Measurements from ENCODE around the gene CCDC97.

CCDC97 gene

GRCh38 chr19:41310033-41310831, at the start of gene CCDC97:
Gene CCDC97, plus strand, starts transcription at chr19:41310172. Its CDS starts 139 bp downstream, at chr19:41310311.
- Histone ChIP-seq H3K9me3 (ENCODE audit: control insufficient read depth, insufficient read depth, low read length) (no peaks in the 10 kb centered on the region), H3K4me1 (ENCODE audit: insufficient read depth, low read length) (peaks cover 8% of the 10 kb centered on the region; the same call in 1 of the 2 replicates), H3K9ac (ENCODE audit: low read depth, low read length) (peak within 1 kb of the TSS; percentile 67), H3K36me3 (ENCODE audit: insufficient read depth, low read length) (peaks cover 8% of the 10 kb centered on the region; the same call in 1 of the 2 replicates)

- no peaks in the 10 kb centered on the region; the same call in 1 of the 2 replicates for H3K9me3 ChIP-seq (ENCODE audit: control insufficient read depth, insufficient read depth, low read length)
- peaks cover 3% of the 10 kb centered on the region for H3K4me1 ChIP-seq (ENCODE audit: insufficient read depth, low read length)
- peak overlapping the region; percentile 89 for H3K9ac ChIP-seq (ENCODE audit: low read depth, low read length)
- H3K36me3 ChIP-seq (ENCODE audit: insufficient read depth, low read length), result peaks cover 30% of the 10 kb centered on the region
These were observed 48.3 kb upstream of the CCDC97 start for GRCh38 chr19:41261474-41262190.

GRCh38 chr19:41263042-41263849, 46.7 kb upstream of the CCDC97 start:
- H3K9ac ChIP-seq (ENCODE audit: low read depth, low read length), result peak overlapping the region; percentile 89
- H3K9me3 ChIP-seq (ENCODE audit: control insufficient read depth, insufficient read depth, low read length), result no peaks in the 10 kb centered on the region; the same call in 1 of the 2 replicates
- peaks cover 31% of the 10 kb centered on the region for H3K36me3 ChIP-seq (ENCODE audit: insufficient read depth, low read length)
- H3K4me1 ChIP-seq (ENCODE audit: insufficient read depth, low read length), result peaks cover 8% of the 10 kb centered on the region

- Histone ChIP-seq H3K36me3 (ENCODE audit: insufficient read depth, low read length) (peaks cover 31% of the 10 kb centered on the region), H3K4me1 (ENCODE audit: insufficient read depth, low read length) (peaks cover 8% of the 10 kb centered on the region), H3K9me3 (ENCODE audit: control insufficient read depth, insufficient read depth, low read length) (no peaks in the 10 kb centered on the region; the same call in 1 of the 2 replicates), H3K9ac (ENCODE audit: low read depth, low read length) (peak within 1 kb of the TSS; percentile 89)
These were observed 46.0 kb upstream of the CCDC97 start, which contains the start of gene HNRNPUL1 for GRCh38 chr19:41263850-41264580. Gene HNRNPUL1, plus strand, starts transcription at chr19:41264372. Its CDS starts 132 bp downstream, at chr19:41264504.

GRCh38 chr19:41264581-41265394, 45.2 kb upstream of the CCDC97 start:
- Histone ChIP-seq H3K4me1 (ENCODE audit: insufficient read depth, low read length) (peaks cover 8% of the 10 kb centered on the region), H3K36me3 (ENCODE audit: insufficient read depth, low read length) (peaks cover 34% of the 10 kb centered on the region), H3K9ac (ENCODE audit: low read depth, low read length) (peak overlapping the region; percentile 85), H3K9me3 (ENCODE audit: control insufficient read depth, insufficient read depth, low read length) (no peaks in the 10 kb centered on the region; the same call in 1 of the 2 replicates)

GRCh38 chr19:41265395-41266153, 44.4 kb upstream of the CCDC97 start:
- Histone ChIP-seq H3K36me3 (ENCODE audit: insufficient read depth, low read length) (peaks cover 36% of the 10 kb centered on the region), H3K4me1 (ENCODE audit: insufficient read depth, low read length) (peaks cover 8% of the 10 kb centered on the region), H3K9ac (ENCODE audit: low read depth, low read length) (peak overlapping the region; percentile 85), H3K9me3 (ENCODE audit: control insufficient read depth, insufficient read depth, low read length) (no peaks in the 10 kb centered on the region; the same call in 1 of the 2 replicates)

GRCh38 chr19:41269055-41269454, 40.9 kb upstream of the CCDC97 start:
- peaks cover 8% of the 10 kb centered on the region for H3K4me1 ChIP-seq (ENCODE audit: insufficient read depth, low read length)
- H3K9me3 ChIP-seq (ENCODE audit: control insufficient read depth, insufficient read depth, low read length), result no peaks in the 10 kb centered on the region; the same call in 1 of the 2 replicates
- H3K36me3 ChIP-seq (ENCODE audit: insufficient read depth, low read length), result peaks cover 70% of the 10 kb centered on the region

GRCh38 chr19:41269571-41269970, 40.4 kb upstream of the CCDC97 start:
- no peak overlapping the region for H3K9ac ChIP-seq (ENCODE audit: low read depth, low read length)
- no peaks in the 10 kb centered on the region; the same call in 1 of the 2 replicates for H3K9me3 ChIP-seq (ENCODE audit: control insufficient read depth, insufficient read depth, low read length)
- peaks cover 75% of the 10 kb centered on the region for H3K36me3 ChIP-seq (ENCODE audit: insufficient read depth, low read length)
- peaks cover 8% of the 10 kb centered on the region for H3K4me1 ChIP-seq (ENCODE audit: insufficient read depth, low read length)

More at GRCh38 chr19:41269055-41269454, 40.9 kb upstream of the CCDC97 start:
- no peak overlapping the region for H3K9ac ChIP-seq (ENCODE audit: low read depth, low read length)

GRCh38 chr19:41273076-41273475, 36.9 kb upstream of the CCDC97 start:
- no peaks in the 10 kb centered on the region for H3K9me3 ChIP-seq (ENCODE audit: control insufficient read depth, insufficient read depth, low read length)
- H3K36me3 ChIP-seq (ENCODE audit: insufficient read depth, low read length), result peaks cover 88% of the 10 kb centered on the region
- no peak overlapping the region for H3K9ac ChIP-seq (ENCODE audit: low read depth, low read length)
- no peaks in the 10 kb centered on the region for H3K4me1 ChIP-seq (ENCODE audit: insufficient read depth, low read length)

GRCh38 chr19:41274802-41275201, 35.2 kb upstream of the CCDC97 start:
- Histone ChIP-seq H3K9me3 (ENCODE audit: control insufficient read depth, insufficient read depth, low read length) (no peaks in the 10 kb centered on the region), H3K4me1 (ENCODE audit: insufficient read depth, low read length) (no peaks in the 10 kb centered on the region), H3K9ac (ENCODE audit: low read depth, low read length) (no peak overlapping the region), H3K36me3 (ENCODE audit: insufficient read depth, low read length) (peaks cover 84% of the 10 kb centered on the region)

GRCh38 chr19:41276231-41276630, 33.7 kb upstream of the CCDC97 start:
- Histone ChIP-seq H3K4me1 (ENCODE audit: insufficient read depth, low read length) (no peaks in the 10 kb centered on the region), H3K9ac (ENCODE audit: low read depth, low read length) (no peak overlapping the region), H3K36me3 (ENCODE audit: insufficient read depth, low read length) (peaks cover 86% of the 10 kb centered on the region), H3K9me3 (ENCODE audit: control insufficient read depth, insufficient read depth, low read length) (no peaks in the 10 kb centered on the region)

- Histone ChIP-seq H3K4me1 (ENCODE audit: insufficient read depth, low read length) (no peaks in the 10 kb centered on the region), H3K9me3 (ENCODE audit: control insufficient read depth, insufficient read depth, low read length) (no peaks in the 10 kb centered on the region), H3K36me3 (ENCODE audit: insufficient read depth, low read length) (peaks cover 75% of the 10 kb centered on the region), H3K9ac (ENCODE audit: low read depth, low read length) (no peak overlapping the region)
These were observed 31.5 kb upstream of the CCDC97 start for GRCh38 chr19:41278478-41278877.
